HEK293 (cell line): Measurements from ENCODE around the gene CERS3.

Source experiments
- CTCF ChIA-PET: fragments of 350-600 bp; formaldehyde crosslinking; extraction: SDS; loops from one replicate; lab custom pipeline; 2021; ENCODE audit warnings: antibody characterized with exemption; lab: Yijun Ruan, JAX
- POLR2A ChIA-PET: fragments of 300-600 bp; formaldehyde crosslinking; extraction: SDS; loops from one replicate; lab custom pipeline; 2020; ENCODE audit warnings: antibody characterized with exemption, inconsistent platforms; lab: Yijun Ruan, JAX
- H3K27ac ChIP-seq: fragments of 200-500 bp; sonication (Bioruptor generic); 2 replicates; pipeline ENCODE4 v1.5.1; 2014; ENCODE audit warnings: low read depth, low read length, control low read depth, inconsistent platforms; ENCODE audit errors: extremely low read depth
- H3K36me3 ChIP-seq, 2 experiments: fragments of 200-500 bp in 1 of 2; sonication (Bioruptor generic) in 1 of 2; 1 replicate in 1 of 2; 2 replicates in 1 of 2; pipeline ENCODE4 v1.5.1; 2014 to 2017; ENCODE audit warnings: inconsistent platforms in 2 of 2, low read length in 2 of 2; ENCODE audit not compliant: control insufficient read depth in 2 of 2, insufficient read depth in 1 of 2
- H3K4me1 ChIP-seq: fragments of 200-500 bp; sonication (Bioruptor generic); 2 replicates; pipeline ENCODE4 v1.5.1; 2014; ENCODE audit warnings: mild to moderate bottlenecking, low read length, inconsistent platforms; ENCODE audit not compliant: control insufficient read depth, insufficient read depth
- H3K4me3 ChIP-seq: 2 replicates; pipeline ENCODE4 v1.5.1; 2011; ENCODE audit warnings: low read depth, mild to moderate bottlenecking, control low read depth, low read length, moderate library complexity
- H3K9me3 ChIP-seq: fragments of 200-500 bp; sonication (Bioruptor generic); 2 replicates; pipeline ENCODE4 v1.5.1; 2014; ENCODE audit warnings: low read depth, low read length, inconsistent platforms; ENCODE audit not compliant: control insufficient read depth, insufficient read depth
- ATF2 ChIP-seq: fragments of 450-650 bp; formaldehyde crosslinking; IDR thresholded peaks from 2 replicates; pipeline ENCODE4 v1.5.1; 2016; ENCODE audit warnings: missing biosample characterization, missing genetic modification characterization, low read depth
- KLF7 ChIP-seq: fragments of 450-650 bp; formaldehyde crosslinking; IDR thresholded peaks from 2 replicates; pipeline ENCODE4 v1.5.1; 2016; ENCODE audit warnings: missing biosample characterization, missing genetic modification characterization, borderline replicate concordance
- PRDM1 ChIP-seq: fragments of 450-650 bp; formaldehyde crosslinking; IDR thresholded peaks from 2 replicates; pipeline ENCODE4; 2016; ENCODE audit warnings: missing biosample characterization, missing genetic modification characterization
- PRDM10 ChIP-seq: fragments of 450-650 bp; formaldehyde crosslinking; IDR thresholded peaks from 2 replicates; pipeline ENCODE4 v1.5.1; 2016; ENCODE audit warnings: missing biosample characterization, missing genetic modification characterization
- SP3 ChIP-seq: fragments of 450-650 bp; formaldehyde crosslinking; IDR thresholded peaks from 2 replicates; pipeline ENCODE4 v1.5.1; 2016; ENCODE audit warnings: missing biosample characterization, missing genetic modification characterization
- ZBTB1 ChIP-seq: fragments of 450-650 bp; formaldehyde crosslinking; IDR thresholded peaks from 2 replicates; pipeline ENCODE4 v1.5.1; 2016; ENCODE audit warnings: missing biosample characterization, missing genetic modification characterization
- ZEB2 ChIP-seq: fragments of 450-650 bp; formaldehyde crosslinking; IDR thresholded peaks from 2 replicates; pipeline ENCODE4 v1.5.1; 2016; ENCODE audit warnings: missing biosample characterization, missing genetic modification characterization
- ZNF132 ChIP-seq: fragments of 450-650 bp; formaldehyde crosslinking; IDR thresholded peaks from 2 replicates; pipeline ENCODE4 v1.5.1; 2017; ENCODE audit warnings: missing biosample characterization, missing genetic modification characterization, borderline replicate concordance
- ZNF133 ChIP-seq: fragments of 450-650 bp; formaldehyde crosslinking; IDR thresholded peaks from 2 replicates; pipeline ENCODE4 v1.5.1; 2016; ENCODE audit warnings: missing biosample characterization, missing genetic modification characterization
- ZNF138 ChIP-seq: fragments of 450-650 bp; formaldehyde crosslinking; IDR thresholded peaks from 2 replicates; pipeline ENCODE4 v1.5.1; 2016; ENCODE audit warnings: missing biosample characterization, missing genetic modification characterization, borderline replicate concordance
- ZNF169 ChIP-seq: fragments of 450-650 bp; formaldehyde crosslinking; IDR thresholded peaks from 2 replicates; pipeline ENCODE4 v1.5.1; 2016; ENCODE audit warnings: missing biosample characterization, missing genetic modification characterization
- ZNF2 ChIP-seq: fragments of 450-650 bp; formaldehyde crosslinking; IDR thresholded peaks from 2 replicates; pipeline ENCODE4 v1.5.1; 2016; ENCODE audit warnings: missing biosample characterization, missing genetic modification characterization
- ZNF214 ChIP-seq: fragments of 450-650 bp; formaldehyde crosslinking; IDR thresholded peaks from 2 replicates; pipeline ENCODE4 v1.5.1; 2017; ENCODE audit warnings: missing biosample characterization, mild to moderate bottlenecking, missing genetic modification characterization, borderline replicate concordance
- ZNF404 ChIP-seq: fragments of 450-650 bp; formaldehyde crosslinking; IDR thresholded peaks from 2 replicates; pipeline ENCODE4 v1.5.1; 2017; ENCODE audit warnings: missing biosample characterization, missing genetic modification characterization
- ZNF623 ChIP-seq: fragments of 450-650 bp; formaldehyde crosslinking; IDR thresholded peaks from 2 replicates; pipeline ENCODE4 v1.5.1; 2016; ENCODE audit warnings: missing biosample characterization, missing genetic modification characterization
- ZNF624 ChIP-seq: fragments of 450-650 bp; formaldehyde crosslinking; IDR thresholded peaks from 2 replicates; pipeline ENCODE4 v1.5.1; 2017; ENCODE audit warnings: missing biosample characterization, missing genetic modification characterization
- ZNF626 ChIP-seq: fragments of 450-650 bp; sonication (Bioruptor Pico); formaldehyde crosslinking; IDR thresholded peaks from 2 replicates; pipeline ENCODE4 v1.5.1; 2018; ENCODE audit warnings: missing biosample characterization, missing genetic modification characterization, inconsistent platforms
- TF ChIP-seq, protein P1 (sequence below): fragments of 450-650 bp; formaldehyde crosslinking; IDR thresholded peaks from 2 replicates; pipeline ENCODE4 v1.5.0; 2017; ENCODE audit warnings: missing biosample characterization, missing genetic modification characterization, borderline replicate concordance
- TF ChIP-seq, protein P2 (sequence below): fragments of 450-650 bp; formaldehyde crosslinking; IDR thresholded peaks from 2 replicates; pipeline ENCODE4 v1.5.1; 2017; ENCODE audit warnings: missing biosample characterization, missing genetic modification characterization
- TF ChIP-seq, protein P3 (sequence below): fragments of 450-650 bp; formaldehyde crosslinking; IDR thresholded peaks from 2 replicates; pipeline ENCODE4 v1.5.1; 2016; ENCODE audit warnings: missing biosample characterization, missing genetic modification characterization

The CERS3 gene

DNA sequence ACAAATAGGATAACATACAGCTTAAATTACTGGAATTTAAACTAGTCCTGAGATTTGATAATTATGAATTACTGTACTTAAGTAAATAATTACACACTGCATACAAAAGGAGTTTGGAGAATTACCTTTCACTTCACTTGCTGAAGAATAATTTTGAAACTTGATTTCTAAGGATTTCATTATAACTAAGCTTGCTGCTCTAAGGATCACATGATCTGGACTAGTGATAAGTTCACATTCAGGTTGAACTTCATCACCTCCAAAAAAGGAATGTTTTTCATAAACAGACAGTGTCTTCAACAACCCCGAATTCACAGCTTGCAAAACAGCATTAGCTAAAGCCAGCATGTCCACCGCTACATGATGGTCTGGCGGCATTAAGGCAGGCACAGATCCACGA, 44.8 kb upstream of the CERS3 start:
- CTCF ChIA-PET = interaction anchor here (0.5 to 3.1 kb wide), 11 partner anchors 12 to 435 kb away, joined by 3 to 34 read pairs (median 4); partner anchors contain the start of gene ADAMTS17
- Histone ChIP-seq H3K4me1 (no peaks in the 10 kb centered on the region), H3K4me3 (no peak overlapping the region), H3K27ac (no peak overlapping the region), H3K9me3 (no peaks in the 10 kb centered on the region), H3K36me3 (peaks cover 15 to 45% of the 10 kb centered on the region in 2 experiments)
- TF ChIP-seq, protein P1, sequence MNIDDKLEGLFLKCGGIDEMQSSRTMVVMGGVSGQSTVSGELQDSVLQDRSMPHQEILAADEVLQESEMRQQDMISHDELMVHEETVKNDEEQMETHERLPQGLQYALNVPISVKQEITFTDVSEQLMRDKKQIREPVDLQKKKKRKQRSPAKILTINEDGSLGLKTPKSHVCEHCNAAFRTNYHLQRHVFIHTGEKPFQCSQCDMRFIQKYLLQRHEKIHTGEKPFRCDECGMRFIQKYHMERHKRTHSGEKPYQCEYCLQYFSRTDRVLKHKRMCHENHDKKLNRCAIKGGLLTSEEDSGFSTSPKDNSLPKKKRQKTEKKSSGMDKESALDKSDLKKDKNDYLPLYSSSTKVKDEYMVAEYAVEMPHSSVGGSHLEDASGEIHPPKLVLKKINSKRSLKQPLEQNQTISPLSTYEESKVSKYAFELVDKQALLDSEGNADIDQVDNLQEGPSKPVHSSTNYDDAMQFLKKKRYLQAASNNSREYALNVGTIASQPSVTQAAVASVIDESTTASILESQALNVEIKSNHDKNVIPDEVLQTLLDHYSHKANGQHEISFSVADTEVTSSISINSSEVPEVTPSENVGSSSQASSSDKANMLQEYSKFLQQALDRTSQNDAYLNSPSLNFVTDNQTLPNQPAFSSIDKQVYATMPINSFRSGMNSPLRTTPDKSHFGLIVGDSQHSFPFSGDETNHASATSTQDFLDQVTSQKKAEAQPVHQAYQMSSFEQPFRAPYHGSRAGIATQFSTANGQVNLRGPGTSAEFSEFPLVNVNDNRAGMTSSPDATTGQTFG (tag by site-specific recombination) = no peak
- POLR2A ChIA-PET = interaction anchor here (0.7 kb wide), 1 partner anchor 459 kb away, joined by 3 read pairs; no protein-coding TSS in a partner anchor

GRCh38 chr15:100572362-100572983, 43.7 kb upstream of the CERS3 start:
- Histone ChIP-seq H3K4me1 (no peaks in the 10 kb centered on the region), H3K27ac (no peak overlapping the region), H3K4me3 (no peak overlapping the region), H3K9me3 (no peaks in the 10 kb centered on the region), H3K36me3 (peaks cover 15 to 49% of the 10 kb centered on the region in 2 experiments)
- ChIA-PET CTCF (interaction anchor here (0.5 to 3.1 kb wide), 23 partner anchors 13 to 525 kb away, joined by 3 to 34 read pairs (median 4); partner anchors contain the start of gene ADAMTS17), POLR2A (interaction anchor here (0.6 kb wide), 1 partner anchor 230 kb away, joined by 4 read pairs; the partner anchor contains the start of gene ADAMTS17)
- no peak for TF ChIP-seq ZNF133 (tag by site-specific recombination)
- TF ChIP-seq ATF2 (tag by site-specific recombination) = peak; percentile 57

- Histone ChIP-seq H3K9me3 (no peaks in the 10 kb centered on the region), H3K4me1 (no peaks in the 10 kb centered on the region), H3K4me3 (no peak overlapping the region), H3K27ac (no peak overlapping the region), H3K36me3 (peaks cover 15 to 52% of the 10 kb centered on the region in 2 experiments)
- ChIA-PET CTCF (interaction anchor here (0.6 to 3.1 kb wide), 18 partner anchors 17 to 524 kb away, joined by 3 to 34 read pairs (median 4); partner anchors contain the start of gene ADAMTS17), POLR2A (no interaction called here)
- no peak for TF ChIP-seq ZNF138
- TF ChIP-seq ZNF626 (tag by site-specific recombination) = no peak
- no peak for TF ChIP-seq ZNF132 (tag by site-specific recombination)
- TF ChIP-seq ZNF623 (tag by site-specific recombination) = no peak
- no peak for TF ChIP-seq ZBTB1 (tag by site-specific recombination)
- no peak for TF ChIP-seq ZNF214 (tag by site-specific recombination)
- TF ChIP-seq ZNF169 = no peak
- TF ChIP-seq ZNF624 (tag by site-specific recombination) = no peak
- TF ChIP-seq ZEB2 = no peak
- TF ChIP-seq, protein P2, sequence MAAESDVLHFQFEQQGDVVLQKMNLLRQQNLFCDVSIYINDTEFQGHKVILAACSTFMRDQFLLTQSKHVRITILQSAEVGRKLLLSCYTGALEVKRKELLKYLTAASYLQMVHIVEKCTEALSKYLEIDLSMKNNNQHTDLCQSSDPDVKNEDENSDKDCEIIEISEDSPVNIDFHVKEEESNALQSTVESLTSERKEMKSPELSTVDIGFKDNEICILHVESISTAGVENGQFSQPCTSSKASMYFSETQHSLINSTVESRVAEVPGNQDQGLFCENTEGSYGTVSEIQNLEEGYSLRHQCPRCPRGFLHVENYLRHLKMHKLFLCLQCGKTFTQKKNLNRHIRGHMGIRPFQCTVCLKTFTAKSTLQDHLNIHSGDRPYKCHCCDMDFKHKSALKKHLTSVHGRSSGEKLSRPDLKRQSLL (tag by site-specific recombination) = no peak
- TF ChIP-seq PRDM10 = no peak
- TF ChIP-seq PRDM1 (tag by site-specific recombination) = no peak
- TF ChIP-seq KLF7 (tag by site-specific recombination) = no peak
- no peak for TF ChIP-seq ZNF404
- TF ChIP-seq, protein P3, sequence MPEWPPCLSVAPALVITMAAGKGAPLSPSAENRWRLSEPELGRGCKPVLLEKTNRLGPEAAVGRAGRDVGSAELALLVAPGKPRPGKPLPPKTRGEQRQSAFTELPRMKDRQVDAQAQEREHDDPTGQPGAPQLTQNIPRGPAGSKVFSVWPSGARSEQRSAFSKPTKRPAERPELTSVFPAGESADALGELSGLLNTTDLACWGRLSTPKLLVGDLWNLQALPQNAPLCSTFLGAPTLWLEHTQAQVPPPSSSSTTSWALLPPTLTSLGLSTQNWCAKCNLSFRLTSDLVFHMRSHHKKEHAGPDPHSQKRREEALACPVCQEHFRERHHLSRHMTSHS = no peak
- no peak for TF ChIP-seq SP3
- TF ChIP-seq ZNF2 (tag by site-specific recombination) = no peak
Measured at GRCh38 chr15:100571592-100572167, 42.9 kb upstream of the CERS3 start.
